ENCODE data around the gene SIDT2.

Gene SIDT2

GRCh38 chr11:117143871-117144476 lies 34.6 kb upstream of the SIDT2 start, which contains the start of gene PAFAH1B2:
Gene PAFAH1B2 (plus strand): TSS chr11:117144287. CDS start chr11:117152448, 8,161 bp downstream.
- peak; percentile 94 for ATAC-seq
- no peak for TF ChIP-seq CSRNP3 (CRISPR knock-in tag; IDR thresholded peaks at IDR 0.05)
- TF ChIP-seq ISL1 (CRISPR knock-in tag; IDR thresholded peaks at IDR 0.05): no peak
- peak; percentile 80; the same call in 1 of the 2 replicates for TF ChIP-seq POU6F1 (CRISPR knock-in tag; IDR thresholded peaks at IDR 0.05; ENCODE audit: borderline replicate concordance, low read depth)

- TF ChIP-seq TCF4 (CRISPR knock-in tag; IDR thresholded peaks at IDR 0.05; ENCODE audit: borderline replicate concordance): no peak
- TF ChIP-seq POU6F1 (CRISPR knock-in tag; IDR thresholded peaks at IDR 0.05; ENCODE audit: borderline replicate concordance, low read depth): no peak
- no peak for TF ChIP-seq ISL1 (CRISPR knock-in tag; IDR thresholded peaks at IDR 0.05)
- TF ChIP-seq BACH2 (CRISPR knock-in tag; IDR thresholded peaks at IDR 0.05; ENCODE audit: borderline replicate concordance): no peak
- no peak for TF ChIP-seq ZC3H10 (CRISPR knock-in tag; IDR thresholded peaks at IDR 0.05)
- no peak for TF ChIP-seq TSHZ2 (CRISPR knock-in tag; IDR thresholded peaks at IDR 0.05)
- no peak for TF ChIP-seq CSRNP3 (CRISPR knock-in tag; IDR thresholded peaks at IDR 0.05)
- TF ChIP-seq RARB (CRISPR knock-in tag; IDR thresholded peaks at IDR 0.05): no peak
- no peak for TF ChIP-seq GLIS3 (CRISPR knock-in tag; IDR thresholded peaks at IDR 0.05)
- no peak for TF ChIP-seq SNAI2 (CRISPR knock-in tag; IDR thresholded peaks at IDR 0.05)
- no peak for TF ChIP-seq ESRRG (CRISPR knock-in tag; IDR thresholded peaks at IDR 0.05)
- TF ChIP-seq CSDC2 (CRISPR knock-in tag; IDR thresholded peaks at IDR 0.05): no peak
- peak; percentile 77 for ATAC-seq
Measured at GRCh38 chr11:117144477-117145392, 33.8 kb upstream of the SIDT2 start.

GRCh38 chr11:117145393-117145761 lies 33.2 kb upstream of the SIDT2 start:
- ATAC-seq: peak; percentile 22
- TF ChIP-seq SNAI2 (CRISPR knock-in tag; IDR thresholded peaks at IDR 0.05): no peak
- no peak for TF ChIP-seq CSRNP3 (CRISPR knock-in tag; IDR thresholded peaks at IDR 0.05)
- no peak for TF ChIP-seq ZFP3 (CRISPR knock-in tag; IDR thresholded peaks at IDR 0.05)
- TF ChIP-seq ISL1 (CRISPR knock-in tag; IDR thresholded peaks at IDR 0.05): no peak
- TF ChIP-seq OSR1 (CRISPR knock-in tag; IDR thresholded peaks at IDR 0.05): no peak
- no peak for TF ChIP-seq TOX (CRISPR knock-in tag; IDR thresholded peaks at IDR 0.05; ENCODE audit: borderline replicate concordance)
- TF ChIP-seq POU6F1 (CRISPR knock-in tag; IDR thresholded peaks at IDR 0.05; ENCODE audit: borderline replicate concordance, low read depth): no peak
- no peak for TF ChIP-seq GLIS3 (CRISPR knock-in tag; IDR thresholded peaks at IDR 0.05)
- no peak for TF ChIP-seq ZNF8 (CRISPR knock-in tag; IDR thresholded peaks at IDR 0.05)
- no peak for TF ChIP-seq ZC3H10 (CRISPR knock-in tag; IDR thresholded peaks at IDR 0.05)

Data from SK-N-SH treated with all-trans-retinoic acid at 6 μM for 48 hours (cell line).